Middle frontal gyrus (tissue), 1 donor: Measurements from ENCODE around the gene MFAP3L.
A peak's percentile ranks its signal among the peaks of the same experiment; 100 is the strongest.
"Not testable (repeated sequence)": the region's sequence is repeated elsewhere in the genome, so short reads cannot be mapped to it uniquely, and the experiment has no call there.

Experiments used
- DNase-seq: peaks from one replicate; pipeline ENCODE4 v3.0.0-alpha.2; 2015; ENCODE audit warnings: low spot score; ENCODE audit errors: extremely low spot score

MFAP3L gene

GRCh38 chr4:169987327-169988228, 38.6 kb downstream of the MFAP3L start:
- no peak for DNase-seq

DNA sequence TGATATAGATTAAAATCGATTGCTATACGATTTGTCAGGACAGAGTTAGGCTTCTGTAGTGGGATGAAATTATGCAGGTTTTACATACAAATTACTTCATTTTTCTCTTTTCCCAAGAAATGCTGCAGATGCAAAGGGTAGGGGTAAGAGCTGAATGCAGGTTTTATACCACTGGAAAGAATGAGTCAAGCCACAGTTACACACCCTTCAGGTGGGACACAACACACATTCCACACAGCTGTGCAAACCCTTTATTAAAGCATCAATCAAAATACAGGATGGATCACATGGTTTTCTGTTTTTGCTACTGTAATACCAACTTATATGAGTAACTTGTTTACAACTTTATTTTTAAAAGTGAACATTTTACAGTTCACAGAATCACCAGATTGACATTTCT, 39.8 kb downstream of the MFAP3L start:
- no peak for DNase-seq

GRCh38 chr4:169985881-169986280, 40.3 kb downstream of the MFAP3L start:
- DNase-seq, result no peak

DNA sequence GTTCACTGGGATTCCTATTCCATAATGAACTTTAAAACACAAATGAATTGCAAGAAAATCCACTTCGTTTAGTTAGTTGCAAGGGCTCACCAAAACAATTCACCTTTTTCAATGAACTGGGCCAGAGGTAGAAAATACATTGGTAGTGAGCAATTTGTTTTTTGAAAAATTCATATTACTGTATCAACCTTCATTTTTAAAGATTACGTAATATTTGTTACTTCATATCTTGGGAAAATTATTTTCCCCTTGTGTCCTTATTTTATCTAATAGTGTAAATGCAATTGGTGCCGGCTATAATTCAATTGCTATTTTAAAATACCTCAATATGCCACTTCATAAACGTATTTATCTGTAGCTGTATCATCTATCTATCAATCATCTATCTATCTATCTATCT, 41.5 kb downstream of the MFAP3L start:
- no peak for DNase-seq

DNA sequence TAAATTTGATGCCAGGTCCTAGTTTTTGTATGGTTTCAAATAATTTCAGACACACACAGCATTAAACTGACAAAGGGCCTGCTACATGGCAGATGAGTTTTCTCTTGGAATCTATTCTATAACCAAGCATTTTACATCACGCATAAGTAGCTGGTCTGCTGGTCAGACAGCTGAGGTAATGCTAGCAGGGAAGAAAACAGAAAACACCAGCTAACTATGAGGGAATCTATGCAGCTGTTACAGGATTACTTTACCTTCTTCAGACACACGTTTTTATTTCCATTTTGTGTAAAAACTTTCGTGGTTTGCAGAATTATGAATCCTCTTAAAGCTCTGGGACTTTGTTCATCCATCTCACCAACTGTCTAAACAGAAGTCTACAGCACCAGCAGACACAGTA, 42.0 kb downstream of the MFAP3L start:
- no peak for DNase-seq

- no peak for DNase-seq
These were observed 49.2 kb downstream of the MFAP3L start for GRCh38 chr4:169976951-169977350.

GRCh38 chr4:169975838-169976796, 50.1 kb downstream of the MFAP3L start:
- no peak for DNase-seq

- no peak for DNase-seq
These were observed 50.9 kb downstream of the MFAP3L start for GRCh38 chr4:169975131-169975837.

DNA sequence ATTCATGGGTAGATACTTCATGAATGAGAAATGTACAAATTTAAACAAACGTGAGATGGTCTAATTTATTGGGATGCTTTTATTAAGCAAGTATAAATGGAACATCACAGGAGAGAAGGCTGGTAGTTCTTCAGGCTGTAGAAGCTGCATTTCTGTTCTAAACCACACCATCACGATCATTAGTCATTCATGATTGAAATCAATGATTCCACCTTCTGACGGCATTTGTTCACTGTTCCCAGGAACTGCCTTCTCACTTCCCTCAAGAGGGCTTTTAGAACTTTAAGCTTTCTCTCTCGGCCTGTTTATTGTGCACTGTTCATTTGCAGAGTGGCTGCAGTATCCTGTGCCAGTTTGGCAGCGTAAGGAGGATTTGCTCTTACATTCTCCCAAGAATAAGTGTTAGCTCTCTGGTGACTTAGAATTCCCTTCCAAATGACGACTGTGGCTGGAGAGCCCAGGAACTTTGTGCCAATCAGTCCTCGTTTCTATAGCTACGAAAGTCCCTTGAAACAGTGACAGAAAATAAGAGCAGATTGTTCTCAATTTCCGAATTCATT, 54.7 kb downstream of the MFAP3L start:
- DNase-seq, result no peak

GRCh38 chr4:169968999-169969398, 57.2 kb downstream of the MFAP3L start:
- no peak for DNase-seq

DNA sequence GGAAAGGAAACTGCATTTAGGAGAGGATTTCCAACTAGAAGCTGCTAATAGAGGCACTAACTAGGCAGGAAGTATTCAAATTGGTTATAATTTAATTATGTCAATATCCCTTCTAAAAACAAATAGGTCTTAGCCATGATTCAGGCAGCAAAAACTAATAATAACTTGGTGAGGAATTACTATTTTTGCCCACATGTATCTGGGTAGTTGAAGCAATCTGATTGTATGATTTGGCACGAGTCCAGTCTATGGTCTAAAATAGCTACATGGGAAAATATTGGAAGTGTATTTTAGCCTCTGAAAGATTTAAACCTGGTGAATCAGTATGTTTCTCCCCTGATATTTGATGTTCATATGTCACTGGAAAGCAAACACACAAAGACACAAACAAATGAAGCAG, 62.2 kb downstream of the MFAP3L start:
- no peak for DNase-seq

GRCh38 chr4:169959254-169959653, 66.9 kb downstream of the MFAP3L start:
- no peak for DNase-seq

GRCh38 chr4:169958629-169959028, 67.6 kb downstream of the MFAP3L start:
- DNase-seq, result no peak

GRCh38 chr4:169957785-169958184, 68.4 kb downstream of the MFAP3L start:
- DNase-seq, result no peak

DNA sequence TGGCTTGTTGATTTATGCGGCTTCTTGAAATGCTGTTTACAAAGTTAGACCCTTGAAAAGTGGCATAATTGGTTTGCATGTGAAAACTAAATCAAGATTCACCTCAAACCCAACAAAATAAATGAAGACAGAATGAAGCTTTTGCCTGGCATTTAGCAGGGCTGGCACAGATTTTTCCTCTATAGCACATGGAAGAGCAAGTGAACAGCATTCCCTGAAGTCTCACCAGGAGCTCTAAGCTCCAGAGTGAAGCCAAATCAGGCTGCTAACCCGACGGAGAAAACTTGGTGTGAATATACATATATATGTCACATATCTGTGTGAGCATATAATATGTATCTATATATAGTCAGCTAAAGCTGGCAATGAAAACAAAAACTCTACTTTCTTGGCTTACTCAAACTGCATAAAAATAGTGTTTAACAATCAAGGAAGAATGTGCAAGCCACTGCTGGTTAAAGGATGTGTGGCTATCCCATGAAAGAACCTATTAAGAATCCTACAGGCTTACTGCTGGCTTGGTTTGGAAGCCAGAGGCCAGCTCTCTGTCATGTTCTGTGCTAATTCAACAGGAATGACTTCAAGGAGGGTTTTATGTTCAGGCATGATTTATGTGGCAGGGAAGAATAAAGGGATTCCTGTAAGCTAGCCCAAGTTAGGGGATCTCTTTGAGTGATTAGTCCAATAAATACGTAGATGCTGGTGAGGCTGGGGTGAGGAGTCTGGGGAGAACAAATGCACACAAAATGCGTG, 69.9 kb downstream of the MFAP3L start:
- DNase-seq, result peak; percentile 22

DNA sequence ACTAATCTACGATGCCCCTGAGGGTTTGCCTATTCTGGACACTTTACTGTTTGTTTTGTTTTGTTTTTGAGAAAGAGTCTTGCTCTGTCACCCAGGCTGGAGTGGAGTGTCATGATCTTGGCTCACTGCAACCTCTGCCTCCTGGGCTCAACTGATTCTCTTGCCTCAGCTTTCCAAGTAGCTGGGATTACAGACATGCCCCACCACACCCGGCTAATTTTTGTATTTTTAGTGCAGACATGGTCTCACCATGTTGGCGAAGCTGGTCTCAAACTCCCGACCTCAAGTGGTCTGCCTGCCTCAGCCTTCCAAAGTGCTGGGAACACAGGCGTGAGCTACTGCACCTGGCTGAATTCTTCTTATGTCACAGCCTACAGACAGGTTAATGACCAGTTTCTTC, 70.7 kb downstream of the MFAP3L start:
- DNase-seq, result no peak

GRCh38 chr4:169952236-169953002, 73.8 kb downstream of the MFAP3L start:
- DNase-seq, result no peak

DNA sequence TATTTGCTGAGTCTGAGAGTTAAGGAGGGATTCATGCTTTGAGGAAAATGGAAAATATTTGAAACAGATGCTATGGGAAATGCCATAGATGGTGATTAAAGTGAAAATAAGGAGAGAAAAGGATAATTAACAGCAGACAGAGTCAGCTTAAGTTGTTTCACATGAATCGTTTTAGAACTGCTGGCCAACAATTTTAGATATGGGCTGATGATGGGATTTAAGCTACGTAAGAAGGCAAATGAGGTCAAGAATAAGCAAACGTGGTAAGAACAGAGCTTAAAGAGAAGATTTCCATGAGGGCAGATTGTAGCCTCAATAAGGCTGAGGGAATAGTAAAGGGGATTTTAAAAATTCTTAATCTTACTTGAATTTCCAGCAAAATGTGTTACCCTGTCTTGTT, 77.9 kb downstream of the MFAP3L start:
- DNase-seq, result no peak

GRCh38 chr4:169945636-169946035, 80.6 kb downstream of the MFAP3L start:
- DNase-seq, result no peak

GRCh38 chr4:169943601-169944000, 82.6 kb downstream of the MFAP3L start:
- not testable (repeated sequence) for DNase-seq
